ENCODE data around the gene ASIC2. TPM values are rescaled to one million over a fixed set of nuclear protein-coding genes. Genes with fewer than 3 reads are reported as not detected.

ASIC2 gene
- total and polyA plus RNA-seq, 9 donors = under 0.01 to 0.71 (median 0.16) TPM

- WGBS (ENCODE audit: insufficient coverage) = 53% methylated on average over 3 of the region's 4 CpGs
- Histone ChIP-seq H3K4me3 (ENCODE audit: low read length) (no peak overlapping the region), H3K27me3 (ENCODE audit: control insufficient read depth, insufficient read depth, low read length) (peaks cover 2% of the 10 kb centered on the region), H3K27ac (ENCODE audit: low read length) (no peak overlapping the region), H3K4me1 (ENCODE audit: control insufficient read depth, insufficient read depth, low read length) (no peaks in the 10 kb centered on the region), H3K36me3 (ENCODE audit: control insufficient read depth, insufficient read depth, low read length) (no peaks in the 10 kb centered on the region), H3K9me3 (replicated peaks; ENCODE audit: control insufficient read depth, low read depth, low read length) (no peaks in the 10 kb centered on the region)
- peak; percentile 17 for DNase-seq
Observed at GRCh38 chr17:33040461-33040860, 252.6 kb downstream of the ASIC2 start.

GRCh38 chr17:33039874-33040273 lies 253.2 kb downstream of the ASIC2 start:
- no peak overlapping the region for H3K27ac ChIP-seq (ENCODE audit: low read length)
- no CpG with 5 or more reads among the region's 2 CpGs for WGBS (ENCODE audit: insufficient coverage)

DNA sequence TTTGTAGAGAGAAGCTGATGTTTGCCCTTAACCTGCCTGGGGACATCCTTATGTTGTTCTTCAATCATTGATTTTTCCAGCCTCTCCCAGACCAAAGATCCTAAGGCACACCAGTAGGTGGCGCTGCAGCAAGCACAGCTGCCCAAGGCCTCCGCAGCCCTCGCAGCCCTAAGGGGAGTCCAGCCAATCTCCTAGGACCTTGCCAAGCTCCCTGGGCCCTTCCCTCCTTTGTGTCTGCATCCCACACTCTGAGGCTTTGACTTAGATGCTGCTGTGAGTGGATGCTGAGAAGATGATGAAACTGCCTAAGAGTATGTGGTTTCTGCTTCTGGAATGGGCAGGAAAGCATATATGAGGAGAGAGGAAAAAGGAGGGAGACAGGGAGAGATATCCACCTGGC lies 254.4 kb downstream of the ASIC2 start:
- 0% methylated on average over 1 of the region's 3 CpGs for WGBS (ENCODE audit: insufficient coverage)
- peak; percentile 14 for DNase-seq
- H3K9me3 ChIP-seq (replicated peaks; ENCODE audit: control insufficient read depth, low read depth, low read length) = peaks cover 4% of the 10 kb centered on the region
- H3K4me3 ChIP-seq (ENCODE audit: low read length) = no peak overlapping the region
- H3K36me3 ChIP-seq (ENCODE audit: control insufficient read depth, insufficient read depth, low read length) = no peaks in the 10 kb centered on the region
- peaks cover 2% of the 10 kb centered on the region for H3K27me3 ChIP-seq (ENCODE audit: control insufficient read depth, insufficient read depth, low read length)
- no peak overlapping the region for H3K27ac ChIP-seq (ENCODE audit: low read length)
- no peaks in the 10 kb centered on the region for H3K4me1 ChIP-seq (ENCODE audit: control insufficient read depth, insufficient read depth, low read length)

More at GRCh38 chr17:33039874-33040273, 253.2 kb downstream of the ASIC2 start:
- Histone ChIP-seq H3K4me1 (ENCODE audit: control insufficient read depth, insufficient read depth, low read length) (no peaks in the 10 kb centered on the region), H3K4me3 (ENCODE audit: low read length) (no peak overlapping the region), H3K9me3 (replicated peaks; ENCODE audit: control insufficient read depth, low read depth, low read length) (no peaks in the 10 kb centered on the region), H3K27me3 (ENCODE audit: control insufficient read depth, insufficient read depth, low read length) (peaks cover 2% of the 10 kb centered on the region), H3K36me3 (ENCODE audit: control insufficient read depth, insufficient read depth, low read length) (no peaks in the 10 kb centered on the region)
- peak; percentile 19 for DNase-seq

- no peaks in the 10 kb centered on the region for H3K27me3 ChIP-seq (ENCODE audit: control insufficient read depth, insufficient read depth, low read length)
- no peak for DNase-seq
- no peak overlapping the region for H3K27ac ChIP-seq (ENCODE audit: low read length)
- no peaks in the 10 kb centered on the region for H3K36me3 ChIP-seq (ENCODE audit: control insufficient read depth, insufficient read depth, low read length)
- WGBS (ENCODE audit: insufficient coverage) = 84% methylated on average over 4 of the region's 4 CpGs
- H3K9me3 ChIP-seq (replicated peaks; ENCODE audit: control insufficient read depth, low read depth, low read length) = peaks cover 4% of the 10 kb centered on the region
- no peak overlapping the region for H3K4me3 ChIP-seq (ENCODE audit: low read length)
- no peaks in the 10 kb centered on the region for H3K4me1 ChIP-seq (ENCODE audit: control insufficient read depth, insufficient read depth, low read length)
Observed at GRCh38 chr17:33033176-33033575, 259.9 kb downstream of the ASIC2 start.

GRCh38 chr17:33028778-33029177 lies 264.3 kb downstream of the ASIC2 start:
- no peaks in the 10 kb centered on the region for H3K9me3 ChIP-seq (replicated peaks; ENCODE audit: control insufficient read depth, low read depth, low read length)
- no peaks in the 10 kb centered on the region for H3K27me3 ChIP-seq (ENCODE audit: control insufficient read depth, insufficient read depth, low read length)
- H3K4me3 ChIP-seq (ENCODE audit: low read length) = no peak overlapping the region
- no peaks in the 10 kb centered on the region for H3K36me3 ChIP-seq (ENCODE audit: control insufficient read depth, insufficient read depth, low read length)
- no peak overlapping the region for H3K27ac ChIP-seq (ENCODE audit: low read length)
- peaks cover 10% of the 10 kb centered on the region for H3K4me1 ChIP-seq (ENCODE audit: control insufficient read depth, insufficient read depth, low read length)
- WGBS (ENCODE audit: insufficient coverage) = no CpG with 5 or more reads among the region's 1 CpG
- no peak for DNase-seq

DNA sequence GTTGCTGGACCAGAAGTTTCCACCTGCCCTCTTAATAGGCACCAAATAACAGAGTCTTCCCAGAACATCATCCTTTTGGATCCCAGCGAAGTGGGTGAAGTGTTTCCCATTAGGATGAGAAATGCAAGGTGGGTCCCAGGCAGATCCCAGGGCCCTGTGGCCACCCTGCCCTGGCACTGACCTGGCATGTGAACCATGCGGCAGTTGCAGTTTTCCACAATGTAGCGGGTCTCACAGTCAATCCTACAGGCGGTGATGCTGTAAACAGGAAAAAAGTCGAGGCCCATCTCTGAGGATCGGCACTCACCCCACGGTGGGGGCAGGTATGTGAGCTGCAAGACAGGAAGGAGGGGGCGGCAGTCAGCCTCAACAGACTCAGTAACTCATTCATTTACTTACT lies 265.0 kb downstream of the ASIC2 start:
- Histone ChIP-seq H3K36me3 (ENCODE audit: control insufficient read depth, insufficient read depth, low read length) (no peaks in the 10 kb centered on the region), H3K27me3 (ENCODE audit: control insufficient read depth, insufficient read depth, low read length) (no peaks in the 10 kb centered on the region), H3K4me3 (ENCODE audit: low read length) (no peak overlapping the region), H3K4me1 (ENCODE audit: control insufficient read depth, insufficient read depth, low read length) (peaks cover 10% of the 10 kb centered on the region), H3K9me3 (replicated peaks; ENCODE audit: control insufficient read depth, low read depth, low read length) (no peaks in the 10 kb centered on the region), H3K27ac (ENCODE audit: low read length) (no peak overlapping the region)
- DNase-seq = no peak
- WGBS (ENCODE audit: insufficient coverage) = 70% methylated on average over 3 of the region's 8 CpGs

GRCh38 chr17:33024688-33025486 lies 268.2 kb downstream of the ASIC2 start:
- Histone ChIP-seq H3K9me3 (replicated peaks; ENCODE audit: control insufficient read depth, low read depth, low read length) (no peaks in the 10 kb centered on the region), H3K27me3 (ENCODE audit: control insufficient read depth, insufficient read depth, low read length) (no peaks in the 10 kb centered on the region), H3K36me3 (ENCODE audit: control insufficient read depth, insufficient read depth, low read length) (no peaks in the 10 kb centered on the region), H3K4me1 (ENCODE audit: control insufficient read depth, insufficient read depth, low read length) (peaks cover 16% of the 10 kb centered on the region), H3K4me3 (ENCODE audit: low read length) (no peak overlapping the region), H3K27ac (ENCODE audit: low read length) (no peak overlapping the region)
- WGBS (ENCODE audit: insufficient coverage) = 35% methylated on average over 2 of the region's 3 CpGs
- peak; percentile 35 for DNase-seq

GRCh38 chr17:33023790-33024189 lies 269.3 kb downstream of the ASIC2 start:
- no peaks in the 10 kb centered on the region for H3K9me3 ChIP-seq (replicated peaks; ENCODE audit: control insufficient read depth, low read depth, low read length)
- H3K36me3 ChIP-seq (ENCODE audit: control insufficient read depth, insufficient read depth, low read length) = no peaks in the 10 kb centered on the region
- DNase-seq = no peak
- WGBS (ENCODE audit: insufficient coverage) = 79% methylated on average over 2 of the region's 3 CpGs
- no peak overlapping the region for H3K27ac ChIP-seq (ENCODE audit: low read length)
- peaks cover 16% of the 10 kb centered on the region for H3K4me1 ChIP-seq (ENCODE audit: control insufficient read depth, insufficient read depth, low read length)
- H3K27me3 ChIP-seq (ENCODE audit: control insufficient read depth, insufficient read depth, low read length) = no peaks in the 10 kb centered on the region
- no peak overlapping the region for H3K4me3 ChIP-seq (ENCODE audit: low read length)

DNA sequence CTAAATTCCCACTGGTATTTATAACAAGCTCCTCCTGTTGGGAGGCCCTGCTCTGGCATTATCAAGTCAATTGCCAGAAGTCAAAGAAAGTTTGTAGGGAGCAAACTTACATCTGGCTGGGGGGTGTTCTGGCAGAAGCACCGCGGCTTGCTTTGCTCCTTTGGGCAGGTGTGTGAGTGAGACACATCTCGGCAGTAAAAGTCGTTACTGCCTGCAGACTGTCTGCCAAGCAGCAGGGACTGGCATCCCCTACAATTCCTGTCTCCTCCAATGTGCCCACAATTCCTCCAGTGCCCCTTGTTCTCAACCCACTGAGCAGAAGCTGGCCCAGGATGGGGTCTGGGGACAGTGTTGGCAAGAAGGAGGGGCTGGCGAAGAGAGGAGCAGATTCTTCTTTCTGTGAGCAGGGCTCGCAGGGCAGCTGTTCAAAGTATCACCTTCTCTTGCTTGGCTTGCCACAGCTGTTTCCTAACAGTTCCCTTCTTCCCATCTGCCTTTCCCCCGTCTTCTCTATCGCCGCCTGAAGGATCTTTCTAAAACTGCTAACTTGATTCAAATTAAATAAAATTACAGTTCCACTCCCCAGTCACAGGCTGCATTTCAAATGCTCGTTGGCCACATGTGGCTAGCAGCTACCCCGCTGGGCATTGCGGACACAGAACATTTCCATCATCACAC lies 271.2 kb downstream of the ASIC2 start:
- Histone ChIP-seq H3K9me3 (replicated peaks; ENCODE audit: control insufficient read depth, low read depth, low read length) (no peaks in the 10 kb centered on the region), H3K4me1 (ENCODE audit: control insufficient read depth, insufficient read depth, low read length) (peaks cover 16% of the 10 kb centered on the region), H3K27ac (ENCODE audit: low read length) (no peak overlapping the region), H3K27me3 (ENCODE audit: control insufficient read depth, insufficient read depth, low read length) (no peaks in the 10 kb centered on the region), H3K36me3 (ENCODE audit: control insufficient read depth, insufficient read depth, low read length) (no peaks in the 10 kb centered on the region), H3K4me3 (ENCODE audit: low read length) (no peak overlapping the region)
- DNase-seq = peak; percentile 50
- 41% methylated on average over 11 of the region's 12 CpGs for WGBS (ENCODE audit: insufficient coverage)

DNA sequence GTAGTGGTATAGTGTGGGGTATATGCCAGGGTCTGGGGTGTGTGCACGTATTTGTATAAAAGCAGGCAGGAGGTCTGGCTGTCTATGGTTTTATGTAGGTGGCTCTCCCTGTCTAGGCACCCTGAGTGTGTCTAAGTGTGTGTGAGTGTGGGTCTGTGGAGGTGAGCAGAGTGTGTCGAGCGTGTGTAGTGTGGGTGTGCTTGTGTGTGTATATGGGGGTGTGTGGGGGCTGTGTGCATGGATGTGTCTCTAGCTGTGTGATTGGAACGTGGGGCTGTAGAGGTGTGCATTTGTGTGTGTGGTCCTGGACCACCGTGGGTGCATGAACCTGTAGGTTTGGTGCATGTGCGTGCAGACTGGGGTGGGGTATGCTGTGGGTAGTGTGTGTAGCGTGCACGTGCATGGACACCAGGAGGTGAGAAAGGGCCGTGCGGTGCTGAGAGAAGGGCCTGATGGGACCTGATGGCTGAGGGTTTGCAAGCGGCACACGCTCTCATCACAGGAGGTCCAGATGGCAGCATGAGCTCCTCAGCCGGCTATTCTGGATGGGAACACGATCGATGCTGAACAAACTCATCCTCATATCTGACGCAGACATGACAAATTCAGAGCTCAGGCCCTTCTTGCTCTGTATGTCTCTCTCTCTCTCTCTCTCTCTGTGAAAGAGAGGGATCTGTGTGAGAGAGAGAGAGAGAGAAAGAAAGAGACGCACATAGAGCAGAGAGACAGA lies 273.8 kb downstream of the ASIC2 start:
- Histone ChIP-seq H3K9me3 (replicated peaks; ENCODE audit: control insufficient read depth, low read depth, low read length) (no peaks in the 10 kb centered on the region), H3K36me3 (ENCODE audit: control insufficient read depth, insufficient read depth, low read length) (no peaks in the 10 kb centered on the region), H3K4me1 (ENCODE audit: control insufficient read depth, insufficient read depth, low read length) (peaks cover 9% of the 10 kb centered on the region), H3K27ac (ENCODE audit: low read length) (no peak overlapping the region), H3K27me3 (ENCODE audit: control insufficient read depth, insufficient read depth, low read length) (no peaks in the 10 kb centered on the region), H3K4me3 (ENCODE audit: low read length) (no peak overlapping the region)
- no peak for DNase-seq
- WGBS (ENCODE audit: insufficient coverage) = 74% methylated on average over 11 of the region's 17 CpGs

Data from muscle of leg (tissue), 11 donors.